ENCODE data around the gene NFIA.

- TF ChIP-seq CTCF (conservative IDR thresholded peaks at IDR 0.05; ENCODE audit: low read depth, low read length) (no peak), EZH2 (IDR thresholded peaks at IDR 0.05; ENCODE audit: borderline replicate concordance, low read depth, low read length, poor library complexity, severe bottlenecking) (no peak)
These were observed 120.7 kb downstream of the NFIA start for GRCh38 chr1:61202854-61203598.
